ENCODE results near the gene MSH2. TPM values are rescaled to one million over a fixed set of nuclear protein-coding genes. Genes with fewer than 3 reads are reported as not detected.

Gene MSH2
- total RNA-seq (10 to 100 TPM; 14.8 to 19.4 (median 16.3) TPM), polyA plus RNA-seq (10 to 100 TPM in 2 of 3 donors, 1 to 10 TPM in 1; 7.1 to 12.1 (median 11.5) TPM)
- long read RNA-seq, donor 1, partial matches to known transcripts, result 0 of 4 reads
- long read RNA-seq, donor 1, other reads (novel, unspliced or antisense), result 0 of 4 reads
- long read RNA-seq, donor 2, partial matches to known transcripts, result 5 of 9 reads
- long read RNA-seq, donor 2, other reads (novel, unspliced or antisense), result 0 of 9 reads

DNA sequence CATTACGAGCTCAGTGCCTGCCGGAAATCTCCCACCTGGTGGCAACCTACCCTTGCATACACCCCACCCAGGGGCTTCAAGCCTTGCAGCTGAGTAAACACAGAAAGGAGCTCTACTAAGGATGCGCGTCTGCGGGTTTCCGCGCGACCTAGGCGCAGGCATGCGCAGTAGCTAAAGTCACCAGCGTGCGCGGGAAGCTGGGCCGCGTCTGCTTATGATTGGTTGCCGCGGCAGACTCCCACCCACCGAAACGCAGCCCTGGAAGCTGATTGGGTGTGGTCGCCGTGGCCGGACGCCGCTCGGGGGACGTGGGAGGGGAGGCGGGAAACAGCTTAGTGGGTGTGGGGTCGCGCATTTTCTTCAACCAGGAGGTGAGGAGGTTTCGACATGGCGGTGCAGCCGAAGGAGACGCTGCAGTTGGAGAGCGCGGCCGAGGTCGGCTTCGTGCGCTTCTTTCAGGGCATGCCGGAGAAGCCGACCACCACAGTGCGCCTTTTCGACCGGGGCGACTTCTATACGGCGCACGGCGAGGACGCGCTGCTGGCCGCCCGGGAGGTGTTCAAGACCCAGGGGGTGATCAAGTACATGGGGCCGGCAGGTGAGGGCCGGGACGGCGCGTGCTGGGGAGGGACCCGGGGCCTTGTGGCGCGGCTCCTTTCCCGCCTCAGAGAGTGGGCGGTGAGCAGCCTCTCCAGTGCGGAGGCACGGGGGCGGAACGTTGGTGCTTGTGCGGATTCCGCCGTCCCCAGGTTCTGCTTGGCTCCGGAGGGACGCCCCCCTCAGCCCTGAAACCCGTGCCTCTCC is at the start of gene MSH2:
MSH2 (plus strand) TSS at position 352 of the 804 bp plus-strand sequence; CDS start at position 388, 36 bp downstream.
- H3K36me3 ChIP-seq, result peaks cover 0 to 7% (median 0%) of the 10 kb centered on the region in 6 donors
- H3K4me3 ChIP-seq, result peak within 1 kb of the TSS; percentile 83 to 100 (median 99)
- H3K9me3 ChIP-seq, result no peaks in the 10 kb centered on the region
- peaks cover 12 to 36% (median 20%) of the 10 kb centered on the region in 6 donors for H3K4me1 ChIP-seq
- TF ChIP-seq, protein P1, sequence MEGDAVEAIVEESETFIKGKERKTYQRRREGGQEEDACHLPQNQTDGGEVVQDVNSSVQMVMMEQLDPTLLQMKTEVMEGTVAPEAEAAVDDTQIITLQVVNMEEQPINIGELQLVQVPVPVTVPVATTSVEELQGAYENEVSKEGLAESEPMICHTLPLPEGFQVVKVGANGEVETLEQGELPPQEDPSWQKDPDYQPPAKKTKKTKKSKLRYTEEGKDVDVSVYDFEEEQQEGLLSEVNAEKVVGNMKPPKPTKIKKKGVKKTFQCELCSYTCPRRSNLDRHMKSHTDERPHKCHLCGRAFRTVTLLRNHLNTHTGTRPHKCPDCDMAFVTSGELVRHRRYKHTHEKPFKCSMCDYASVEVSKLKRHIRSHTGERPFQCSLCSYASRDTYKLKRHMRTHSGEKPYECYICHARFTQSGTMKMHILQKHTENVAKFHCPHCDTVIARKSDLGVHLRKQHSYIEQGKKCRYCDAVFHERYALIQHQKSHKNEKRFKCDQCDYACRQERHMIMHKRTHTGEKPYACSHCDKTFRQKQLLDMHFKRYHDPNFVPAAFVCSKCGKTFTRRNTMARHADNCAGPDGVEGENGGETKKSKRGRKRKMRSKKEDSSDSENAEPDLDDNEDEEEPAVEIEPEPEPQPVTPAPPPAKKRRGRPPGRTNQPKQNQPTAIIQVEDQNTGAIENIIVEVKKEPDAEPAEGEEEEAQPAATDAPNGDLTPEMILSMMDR (IDR thresholded peaks at IDR 0.05 in 8 of 11, conservative IDR thresholded peaks at IDR 0.05 in 3 of 11), result peak in 2 of 11 experiments; percentile 25 to 26
- peak; percentile 85 to 90 (median 90) for TF ChIP-seq POLR2AphosphoS5 (IDR thresholded peaks at IDR 0.05)
- no peak for TF ChIP-seq POLR2A (IDR thresholded peaks at IDR 0.05)
- peak within 1 kb of the TSS; percentile 74 to 88 (median 81) for H3K27ac ChIP-seq
- 0 to 1% (median 0%) methylated on average over 44 to 73 of the region's 73 CpGs for WGBS, 5 donors
- no peaks in the 10 kb centered on the region for H3K27me3 ChIP-seq (replicated peaks in 1 of 7)
- DNase-seq, result peak; percentile 97
- intact Hi-C loops (cut with DNase I; ENCODE audit: low total_unique reads), result no loop called here

DNA sequence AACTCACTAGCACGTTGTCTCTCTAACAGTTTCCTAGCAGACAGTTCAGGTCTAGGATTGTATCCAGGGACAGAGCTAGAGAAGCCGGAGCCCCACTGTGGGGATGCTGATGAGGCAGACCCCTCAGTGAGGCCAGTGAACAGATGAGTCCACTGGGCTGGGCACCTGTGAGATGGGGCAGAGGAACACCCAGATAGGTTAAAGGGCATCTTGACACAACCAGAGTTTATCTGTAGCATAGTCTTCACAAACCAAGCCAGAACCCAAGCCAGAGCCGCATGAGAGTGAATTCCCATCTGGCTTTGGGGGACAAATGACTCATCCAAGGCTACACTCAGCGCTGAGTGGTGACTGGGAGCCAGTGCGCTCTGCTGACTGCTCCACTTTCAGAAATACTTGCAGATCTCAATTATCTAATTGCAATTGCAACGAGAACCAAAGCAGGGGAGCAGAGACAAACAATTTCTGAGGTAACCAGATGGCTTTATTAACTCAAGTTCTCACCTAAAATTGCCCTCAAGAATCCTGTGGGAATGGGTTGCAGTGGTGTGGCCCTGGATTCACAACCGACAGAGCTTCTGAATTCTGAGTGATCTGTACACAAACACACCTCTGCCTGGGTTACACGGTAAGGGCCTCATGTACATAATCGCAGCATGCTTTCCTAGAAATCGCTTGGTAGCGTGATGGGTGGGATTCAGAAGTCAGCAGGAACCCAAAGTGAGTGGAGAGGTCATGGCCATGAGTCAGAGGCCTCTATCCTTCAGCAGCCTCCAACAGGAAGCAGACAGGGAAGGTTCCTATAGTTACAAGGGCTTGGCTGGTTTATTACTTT is 48.7 kb upstream of the MSH2 start:
- Histone ChIP-seq H3K27me3 (replicated peaks in 1 of 7) (no peaks in the 10 kb centered on the region), H3K4me3 (no peak overlapping the region), H3K4me1 (peaks cover 0 to 5% (median 0%) of the 10 kb centered on the region in 6 donors), H3K36me3 (no peaks in the 10 kb centered on the region), H3K27ac (peak overlapping the region; percentile 27 to 76 (median 64)), H3K9me3 (no peaks in the 10 kb centered on the region)
- peak; percentile 55 for DNase-seq
- intact Hi-C loops (cut with DNase I; ENCODE audit: low total_unique reads), result no loop called here
- TF ChIP-seq POLR2AphosphoS5 (IDR thresholded peaks at IDR 0.05) (peak in 1 of 3 donors; percentile 59), POLR2A (IDR thresholded peaks at IDR 0.05) (no peak)
- TF ChIP-seq, protein P1 (IDR thresholded peaks at IDR 0.05 in 8 of 11, conservative IDR thresholded peaks at IDR 0.05 in 3 of 11), result no peak
- 76 to 86% (median 81%) methylated on average over 11 of the region's 11 CpGs for WGBS, 5 donors

DNA sequence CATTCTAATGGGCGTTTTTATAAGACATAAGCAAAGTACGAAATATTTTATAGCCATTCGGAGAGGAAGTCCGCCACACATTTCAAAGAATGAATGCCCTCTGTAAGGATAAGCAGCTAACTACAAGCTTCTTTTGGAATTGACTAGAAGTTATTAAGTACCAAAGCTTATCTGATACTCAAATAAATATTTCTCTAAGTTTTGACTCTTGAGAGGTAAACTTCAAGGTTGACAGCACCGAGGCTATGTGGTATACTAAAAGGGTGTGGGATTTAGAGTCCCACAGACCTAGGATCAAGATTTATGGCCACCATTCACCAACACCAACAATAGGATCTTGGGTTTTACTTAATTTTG is 48.1 kb upstream of the MSH2 start:
- WGBS, 5 donors, result 64 to 79% (median 70%) methylated on average over 5 of the region's 5 CpGs
- H3K9me3 ChIP-seq, result no peaks in the 10 kb centered on the region

More for the DNA sequence above, 48.1 kb upstream of the MSH2 start:
- intact Hi-C loops (cut with DNase I; ENCODE audit: low total_unique reads), result no loop called here
- no peak overlapping the region for H3K4me3 ChIP-seq
- TF ChIP-seq, protein P1 (IDR thresholded peaks at IDR 0.05 in 8 of 11, conservative IDR thresholded peaks at IDR 0.05 in 3 of 11), result no peak
- TF ChIP-seq POLR2A (IDR thresholded peaks at IDR 0.05), result no peak
- no peak for TF ChIP-seq POLR2AphosphoS5 (IDR thresholded peaks at IDR 0.05)
- no peaks in the 10 kb centered on the region for H3K27me3 ChIP-seq (replicated peaks in 1 of 7)
- no peaks in the 10 kb centered on the region for H3K36me3 ChIP-seq
- DNase-seq, result no peak
- H3K4me1 ChIP-seq, result peaks cover 0 to 5% (median 0%) of the 10 kb centered on the region in 6 donors
- H3K27ac ChIP-seq, result peak overlapping the region; percentile 55 to 76 (median 64)

Data from spleen (tissue), 13 donors.